Kidney (tissue), 14 donors: Measurements from ENCODE around the gene COL26A1. TPM values are rescaled to one million over a fixed set of nuclear protein-coding genes. Genes with fewer than 3 reads are reported as not detected.

Experiments
- DNase-seq, 5 donors: peaks; one replicate each; pipeline ENCODE4 v3.0.0-alpha.2; 2013 to 2020
- FAIRE-seq: peaks from 2 replicates; lab custom pipeline; 2012; peaks lifted over from hg19 to GRCh38; lab: Jason Lieb, UNC
- H3K27ac ChIP-seq, 2 donors: one replicate each; pipeline ENCODE4 v1.7.0; 2013; ENCODE audit warnings: low read depth in 2 of 2, low read length in 2 of 2, inconsistent platforms in 1 of 2
- H3K27me3 ChIP-seq: one replicate; pipeline ENCODE4 v1.7.1; 2013; ENCODE audit warnings: low read length, inconsistent platforms; ENCODE audit not compliant: control insufficient read depth, insufficient read depth
- H3K36me3 ChIP-seq, 3 donors: one replicate each; pipeline versions ENCODE4 v1.7.0 to v1.7.1; 2013; ENCODE audit warnings: low read length in 3 of 3, control low read depth in 1 of 3, inconsistent platforms in 1 of 3; ENCODE audit not compliant: insufficient read depth in 3 of 3, control insufficient read depth in 2 of 3
- H3K4me1 ChIP-seq, 3 donors: one replicate each; pipeline versions ENCODE4 v1.7.0 to v1.7.1; 2013; ENCODE audit warnings: low read length in 3 of 3, inconsistent platforms in 1 of 3, low read depth in 1 of 3; ENCODE audit not compliant: control insufficient read depth in 2 of 3, insufficient read depth in 2 of 3
- H3K4me3 ChIP-seq, 3 donors: one replicate each; pipeline versions ENCODE4 v1.7.0 to v1.8.1; 2013; ENCODE audit warnings: low read length in 3 of 3, control low read depth in 1 of 3, inconsistent platforms in 1 of 3
- H3K9ac ChIP-seq, 3 donors: one replicate each; pipeline versions ENCODE4 v1.7.0 to v1.7.1; 2013; ENCODE audit warnings: low read length in 3 of 3, control low read depth in 1 of 3, inconsistent platforms in 1 of 3
- H3K9me3 ChIP-seq, 3 donors: one replicate each; pipeline versions ENCODE4 v1.7.0 to v1.7.1; 2013; ENCODE audit warnings: low read length in 3 of 3, control low read depth in 1 of 3, inconsistent platforms in 1 of 3; ENCODE audit not compliant: control insufficient read depth in 2 of 3, insufficient read depth in 1 of 3
- intact Hi-C: fragments of 100-400 bp; cut with DNase I; formaldehyde crosslinking; loops from one replicate; pipeline ENCODE4 v1.11.1; 2022
- polyA plus RNA-seq: library from polyadenylated mRNA; stranded (reverse); fragments of 350-450 nt; fragmentation: Illumina TruSeq; extraction: RNeasy Lipid Tissue Mini Kit (QIAGEN cat#74804); gene quantifications from one replicate; pipeline ENCODE4 v1.2.3, GENCODE V29; 2014; ENCODE audit warnings: low read depth, low replicate concordance; ENCODE audit not compliant: insufficient read depth
- total RNA-seq: library from RNA; stranded (reverse); fragmentation: NEBNext Ultra II Directional; extraction: Animal tissue kit (Norgen Biotek cat#: 25700); gene quantifications from one replicate; pipeline ENCODE4 v1.2.1, GENCODE V29; 2021
- TF ChIP-seq, protein P1 (sequence below): IDR thresholded peaks from 3 replicates; pipeline ENCODE4 v1.5.1; 2012; ENCODE audit warnings: mild to moderate bottlenecking, moderate library complexity, borderline replicate concordance; ENCODE audit not compliant: insufficient read depth; ENCODE audit errors: extremely low read depth
- donor health status: control.
- donor health status: control.
- donor health status: control.
- donor health status: control.
- donor health status: control.
- donor health status: DM: yes; HTN: yes; CAD: no.
- donor health status: Normal renal cell carcinoma (clear cell type).

COL26A1 gene
- total and polyA plus RNA-seq, 2 donors from 2014 or later = 1.2 to 3.5 TPM

DNA sequence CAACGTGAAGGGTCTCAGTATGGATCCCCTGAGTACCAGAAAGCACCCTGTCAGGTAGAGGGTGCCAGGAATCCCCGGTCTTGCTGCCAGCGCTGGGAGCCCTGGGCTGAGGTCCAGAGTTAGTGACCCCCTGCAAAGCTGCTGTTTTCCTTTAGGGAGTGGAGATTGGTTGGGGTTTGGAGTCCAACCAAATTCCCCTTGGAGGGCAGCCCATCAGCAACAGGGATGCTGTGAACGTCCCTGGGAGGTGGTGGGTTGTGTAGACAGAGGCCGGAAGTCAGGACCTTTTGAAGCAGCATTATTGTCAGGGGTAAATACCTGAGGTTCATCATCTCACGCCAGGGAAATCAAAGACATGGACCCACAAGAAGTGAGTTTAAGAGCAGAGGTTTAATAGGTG lies 104.2 kb downstream of the COL26A1 start:
- Histone ChIP-seq H3K4me1 (no peaks in the 10 kb centered on the region), H3K9me3 (no peaks in the 10 kb centered on the region), H3K36me3 (no peaks in the 10 kb centered on the region), H3K27me3 (no peaks in the 10 kb centered on the region), H3K27ac (no peak overlapping the region), H3K4me3 (no peak overlapping the region), H3K9ac (no peak overlapping the region)
- DNase-seq (peak in 2 of 5 donors; percentile 26 to 30), FAIRE-seq (no peak)
- TF ChIP-seq, protein P1, sequence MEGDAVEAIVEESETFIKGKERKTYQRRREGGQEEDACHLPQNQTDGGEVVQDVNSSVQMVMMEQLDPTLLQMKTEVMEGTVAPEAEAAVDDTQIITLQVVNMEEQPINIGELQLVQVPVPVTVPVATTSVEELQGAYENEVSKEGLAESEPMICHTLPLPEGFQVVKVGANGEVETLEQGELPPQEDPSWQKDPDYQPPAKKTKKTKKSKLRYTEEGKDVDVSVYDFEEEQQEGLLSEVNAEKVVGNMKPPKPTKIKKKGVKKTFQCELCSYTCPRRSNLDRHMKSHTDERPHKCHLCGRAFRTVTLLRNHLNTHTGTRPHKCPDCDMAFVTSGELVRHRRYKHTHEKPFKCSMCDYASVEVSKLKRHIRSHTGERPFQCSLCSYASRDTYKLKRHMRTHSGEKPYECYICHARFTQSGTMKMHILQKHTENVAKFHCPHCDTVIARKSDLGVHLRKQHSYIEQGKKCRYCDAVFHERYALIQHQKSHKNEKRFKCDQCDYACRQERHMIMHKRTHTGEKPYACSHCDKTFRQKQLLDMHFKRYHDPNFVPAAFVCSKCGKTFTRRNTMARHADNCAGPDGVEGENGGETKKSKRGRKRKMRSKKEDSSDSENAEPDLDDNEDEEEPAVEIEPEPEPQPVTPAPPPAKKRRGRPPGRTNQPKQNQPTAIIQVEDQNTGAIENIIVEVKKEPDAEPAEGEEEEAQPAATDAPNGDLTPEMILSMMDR = no peak
- intact Hi-C loops = no loop called here

DNA sequence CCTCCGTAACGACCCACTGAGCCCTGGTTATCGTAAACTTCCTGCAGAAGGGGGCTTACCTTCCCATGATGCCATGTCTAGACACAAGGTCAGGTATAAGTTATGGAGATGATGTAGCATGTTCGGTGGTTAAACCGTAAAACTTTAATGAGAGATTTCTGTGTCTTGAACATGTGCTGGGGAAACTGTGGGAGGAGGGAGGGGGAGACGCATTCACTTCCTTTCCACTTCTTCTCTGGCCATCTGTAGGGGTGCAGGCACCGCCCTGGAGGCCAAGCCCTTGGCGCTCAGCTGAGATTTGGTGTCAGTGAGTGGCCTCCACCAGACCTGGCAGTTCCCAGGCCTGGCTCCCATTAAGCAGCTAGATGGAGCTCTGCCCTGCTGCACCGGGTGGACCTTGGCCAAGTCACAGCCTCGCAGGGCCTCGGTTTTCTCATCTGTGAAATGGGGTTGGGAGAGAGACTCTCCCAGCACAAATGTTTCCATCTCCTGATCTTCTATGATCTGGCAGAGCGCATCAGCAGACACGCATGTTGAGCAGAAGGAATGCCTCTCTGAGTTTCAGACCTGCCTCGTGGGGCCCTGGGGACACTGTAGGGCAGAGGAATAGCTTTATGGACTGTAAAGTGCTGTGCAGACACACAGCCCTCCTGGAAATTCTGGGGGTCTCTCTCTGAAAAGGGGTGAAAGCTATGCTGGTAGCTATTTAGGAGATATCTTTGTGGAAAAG lies 106.0 kb downstream of the COL26A1 start:
- Histone ChIP-seq H3K4me1 (no peaks in the 10 kb centered on the region), H3K4me3 (no peak overlapping the region), H3K9ac (no peak overlapping the region), H3K27ac (no peak overlapping the region), H3K36me3 (no peaks in the 10 kb centered on the region), H3K9me3 (no peaks in the 10 kb centered on the region), H3K27me3 (no peaks in the 10 kb centered on the region)
- FAIRE-seq (no peak), DNase-seq (peak in 3 of 5 donors; percentile 41 to 53 (median 46))
- TF ChIP-seq, protein P1 = no peak
- intact Hi-C loops = no loop called here

DNA sequence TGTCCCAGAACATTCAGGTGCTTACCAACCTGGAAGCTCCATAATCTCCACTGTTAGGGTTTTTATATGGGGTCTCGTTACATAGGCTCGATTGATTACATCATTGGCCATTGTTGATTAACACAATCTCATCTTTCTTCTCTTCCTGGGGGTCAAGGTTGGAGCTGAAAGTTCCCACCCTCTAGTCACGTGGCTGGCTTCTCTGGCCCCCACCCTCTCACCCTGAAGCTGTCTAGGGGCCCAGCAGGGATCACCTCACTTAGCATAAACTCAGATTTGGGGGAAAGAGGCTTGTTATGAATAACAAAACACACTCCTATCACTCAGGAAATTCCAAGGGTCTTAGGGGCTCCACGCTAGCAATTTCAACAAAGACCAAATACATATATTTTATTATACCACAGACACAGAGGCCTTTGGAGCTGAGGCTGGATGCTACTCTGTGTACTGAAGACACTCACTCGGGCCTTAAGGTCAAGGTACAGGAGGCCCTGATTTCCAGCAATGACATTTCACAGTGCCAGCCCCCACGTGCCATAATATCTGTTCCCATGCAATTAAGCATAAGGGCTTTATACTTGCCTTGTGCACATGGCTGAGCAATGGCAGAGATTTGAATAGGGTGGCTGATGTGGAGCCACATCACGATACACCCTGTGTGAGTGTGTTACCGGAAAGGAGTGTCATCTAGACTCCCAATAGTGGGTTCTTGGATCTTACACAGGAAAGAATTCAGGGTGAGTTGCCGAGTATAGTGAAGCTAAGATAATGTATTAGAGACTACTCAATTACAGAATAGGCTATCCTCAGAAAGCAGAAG lies 108.2 kb downstream of the COL26A1 start:
- no peaks in the 10 kb centered on the region for H3K36me3 ChIP-seq
- intact Hi-C loops = no loop called here
- no peak overlapping the region for H3K27ac ChIP-seq
- no peak overlapping the region for H3K9ac ChIP-seq
- H3K9me3 ChIP-seq = no peaks in the 10 kb centered on the region
- H3K27me3 ChIP-seq = no peaks in the 10 kb centered on the region
- peak in 2 of 5 donors; percentile 31 to 35 for DNase-seq
- no peak overlapping the region for H3K4me3 ChIP-seq
- FAIRE-seq = no peak
- no peaks in the 10 kb centered on the region for H3K4me1 ChIP-seq
- TF ChIP-seq, protein P1 = no peak
